LoVo (cell line): Measurements from ENCODE around the gene ARHGEF26.

Experiments
- DNase-seq: peaks from one replicate; pipeline ENCODE4 v3.0.0-alpha.2; 2016; ENCODE audit warnings: low spot score

Gene ARHGEF26

GRCh38 chr3:154113609-154114008 is 7.6 kb upstream of the ARHGEF26 start:
- DNase-seq: no peak

- no peak for DNase-seq
Observed at GRCh38 chr3:154115332-154115731, 5.9 kb upstream of the ARHGEF26 start.

GRCh38 chr3:154119951-154120350 is 1.2 kb upstream of the ARHGEF26 start:
- no peak for DNase-seq

GRCh38 chr3:154121701-154122551 is 736 bp downstream of the ARHGEF26 start:
- DNase-seq: peak; percentile 30

GRCh38 chr3:154122552-154122911 is 1.3 kb downstream of the ARHGEF26 start:
- no peak for DNase-seq

- no peak for DNase-seq
Observed at GRCh38 chr3:154122912-154123559, 1.8 kb downstream of the ARHGEF26 start.

- no peak for DNase-seq
Observed at GRCh38 chr3:154123906-154124305, 2.7 kb downstream of the ARHGEF26 start.

GRCh38 chr3:154125378-154126030 is 4.3 kb downstream of the ARHGEF26 start:
- peak; percentile 22 for DNase-seq

- no peak for DNase-seq
Observed at GRCh38 chr3:154126651-154127050, 5.5 kb downstream of the ARHGEF26 start.

GRCh38 chr3:154129625-154130024 is 8.4 kb downstream of the ARHGEF26 start:
- no peak for DNase-seq

- no peak for DNase-seq
Observed at GRCh38 chr3:154130540-154130939, 9.3 kb downstream of the ARHGEF26 start.

GRCh38 chr3:154131830-154132229 is 10.6 kb downstream of the ARHGEF26 start:
- no peak for DNase-seq

GRCh38 chr3:154132777-154133375 is 11.7 kb downstream of the ARHGEF26 start:
- peak; percentile 62 for DNase-seq

- no peak for DNase-seq
Observed at GRCh38 chr3:154135511-154136173, 14.5 kb downstream of the ARHGEF26 start.

GRCh38 chr3:154137036-154137435 is 15.8 kb downstream of the ARHGEF26 start:
- DNase-seq: no peak

GRCh38 chr3:154139996-154140436 is 18.8 kb downstream of the ARHGEF26 start:
- no peak for DNase-seq

- DNase-seq: no peak
Observed at GRCh38 chr3:154142608-154143007, 21.4 kb downstream of the ARHGEF26 start.

GRCh38 chr3:154143873-154144272 is 22.7 kb downstream of the ARHGEF26 start:
- no peak for DNase-seq

GRCh38 chr3:154144825-154145465 is 23.8 kb downstream of the ARHGEF26 start:
- no peak for DNase-seq

- DNase-seq: no peak
Observed at GRCh38 chr3:154148541-154148940, 27.4 kb downstream of the ARHGEF26 start.

- no peak for DNase-seq
Observed at GRCh38 chr3:154149286-154149685, 28.1 kb downstream of the ARHGEF26 start.
